ENCODE data around the gene TMEM255B. TPM values are rescaled to one million over a fixed set of nuclear protein-coding genes. Genes with fewer than 3 reads are reported as not detected.

Gene TMEM255B
- 0.61 to 0.91 TPM (median 0.67 TPM) in 5 replicates for total RNA-seq (2022; extraction: Qiagen RNA extraction; ENCODE audit: low read depth)

GRCh38 chr13:113758651-113759524 is at the start of gene TMEM255B:
Gene TMEM255B, plus strand, starts transcription at chr13:113759226. Its CDS starts 44 bp downstream, at chr13:113759270.

GRCh38 chr13:113863524-113864272 is 104.7 kb downstream of the TMEM255B start, which contains the start of gene GAS6:
Gene GAS6, minus strand, starts transcription at chr13:113864076. Its CDS starts 156 bp downstream, at chr13:113863920.

Other genes starting within 250 kb of the TMEM255B start
- gene TFDP1, start 174.5 kb upstream of the TMEM255B start, total RNA-seq (2022; extraction: Qiagen RNA extraction; ENCODE audit: low read depth), result 90.3 to 108 TPM (median 104 TPM) in 5 replicates
- gene ATP4B, start 101.0 kb upstream of the TMEM255B start, total RNA-seq (2022; extraction: Qiagen RNA extraction; ENCODE audit: low read depth), result not detected in 5 replicates
- 0.01 TPM in 1 of 5 replicates, not detected in the others for gene GRK1, start 92.0 kb upstream of the TMEM255B start, total RNA-seq (2022; extraction: Qiagen RNA extraction; ENCODE audit: low read depth)
- gene GAS6, start 104.8 kb downstream of the TMEM255B start, total RNA-seq (2022; extraction: Qiagen RNA extraction; ENCODE audit: low read depth), result 6.2 to 7.9 TPM (median 7.2 TPM) in 5 replicates
- gene C13orf46, start 214.8 kb downstream of the TMEM255B start, total RNA-seq (2022; extraction: Qiagen RNA extraction; ENCODE audit: low read depth), result 0.16 to 0.24 TPM (median 0.22 TPM) in 5 replicates

Data from A549 treated with CpdA at 1 μM for 4 hours (cell line).